Gastroesophageal sphincter (tissue), 3 donors: ENCODE results near the gene DENND6B.

Experiments used
- EP300 ChIP-seq: sonication (generic); formaldehyde crosslinking; IDR thresholded peaks from one replicate; pipeline ENCODE4 v1.6.1; 2017; ENCODE audit warnings: antibody characterized with exemption, mild to moderate bottlenecking
- POLR2A ChIP-seq, 2 donors: fragments of 450-650 bp; IDR thresholded peaks; one replicate each; pipeline ENCODE4 v1.6.1; 2017; ENCODE audit warnings: antibody characterized with exemption in 2 of 2, mild to moderate bottlenecking in 2 of 2, moderate library complexity in 1 of 2
- POLR2AphosphoS5 ChIP-seq: sonication (generic); formaldehyde crosslinking; IDR thresholded peaks from one replicate; pipeline ENCODE4 v1.6.1; 2017; ENCODE audit warnings: antibody characterized with exemption
- TF ChIP-seq, protein P1 (sequence below), 4 experiments: fragments of 200-600 bp in 2 of 4; fragments of 450-650 bp in 2 of 4; sonication (generic) in 1 of 4; IDR thresholded peaks; one replicate each; pipeline ENCODE4 v1.5.1; 2017 to 2019; ENCODE audit warnings: antibody characterized with exemption in 4 of 4, mild to moderate bottlenecking in 2 of 4, moderate library complexity in 2 of 4

DNA sequence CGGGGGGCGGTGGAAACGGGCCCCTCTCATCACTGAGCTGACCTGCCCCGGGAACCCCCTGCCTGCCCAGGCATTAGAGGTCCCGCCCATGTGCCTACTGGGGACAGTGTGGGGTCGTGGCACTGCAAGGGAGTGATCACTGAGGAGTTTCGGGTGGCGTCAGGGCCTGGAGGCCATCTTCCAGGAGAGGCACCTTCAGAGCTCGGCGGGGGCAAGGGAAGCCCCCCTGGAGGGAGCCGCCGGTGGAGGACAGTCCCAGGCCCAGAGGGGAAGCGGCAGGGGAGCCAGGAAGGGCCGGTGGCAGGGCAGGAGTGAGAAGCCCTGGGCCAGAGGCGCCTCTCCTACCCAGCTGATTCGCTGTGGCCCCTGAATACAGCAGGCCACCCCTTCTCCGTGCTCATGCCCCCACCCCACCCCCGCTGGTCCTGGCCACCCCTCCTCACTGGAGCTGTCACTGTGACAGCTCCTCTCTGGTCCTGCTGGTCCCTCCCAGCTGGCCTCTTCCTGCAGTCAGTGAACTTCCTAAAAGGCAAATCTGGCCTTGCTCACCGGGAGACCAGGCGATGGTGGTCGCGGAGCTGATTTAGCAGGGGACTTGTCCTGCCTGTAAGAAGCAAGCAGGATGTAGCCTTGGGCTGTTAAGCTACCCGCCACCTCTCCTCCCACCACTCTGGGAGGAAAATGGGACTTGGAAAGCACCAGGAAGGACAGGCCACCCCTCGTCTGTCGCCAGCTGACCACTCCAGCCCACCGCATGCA, 54.6 kb downstream of the DENND6B start:
- TF ChIP-seq, protein P1, sequence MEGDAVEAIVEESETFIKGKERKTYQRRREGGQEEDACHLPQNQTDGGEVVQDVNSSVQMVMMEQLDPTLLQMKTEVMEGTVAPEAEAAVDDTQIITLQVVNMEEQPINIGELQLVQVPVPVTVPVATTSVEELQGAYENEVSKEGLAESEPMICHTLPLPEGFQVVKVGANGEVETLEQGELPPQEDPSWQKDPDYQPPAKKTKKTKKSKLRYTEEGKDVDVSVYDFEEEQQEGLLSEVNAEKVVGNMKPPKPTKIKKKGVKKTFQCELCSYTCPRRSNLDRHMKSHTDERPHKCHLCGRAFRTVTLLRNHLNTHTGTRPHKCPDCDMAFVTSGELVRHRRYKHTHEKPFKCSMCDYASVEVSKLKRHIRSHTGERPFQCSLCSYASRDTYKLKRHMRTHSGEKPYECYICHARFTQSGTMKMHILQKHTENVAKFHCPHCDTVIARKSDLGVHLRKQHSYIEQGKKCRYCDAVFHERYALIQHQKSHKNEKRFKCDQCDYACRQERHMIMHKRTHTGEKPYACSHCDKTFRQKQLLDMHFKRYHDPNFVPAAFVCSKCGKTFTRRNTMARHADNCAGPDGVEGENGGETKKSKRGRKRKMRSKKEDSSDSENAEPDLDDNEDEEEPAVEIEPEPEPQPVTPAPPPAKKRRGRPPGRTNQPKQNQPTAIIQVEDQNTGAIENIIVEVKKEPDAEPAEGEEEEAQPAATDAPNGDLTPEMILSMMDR (IDR thresholded peaks at IDR 0.05), result no peak
- no peak for TF ChIP-seq POLR2A (IDR thresholded peaks at IDR 0.05)
- TF ChIP-seq EP300, result no peak
- TF ChIP-seq POLR2AphosphoS5, result no peak
